Measurements from ENCODE around the gene TRIP10.

Gene TRIP10

DNA sequence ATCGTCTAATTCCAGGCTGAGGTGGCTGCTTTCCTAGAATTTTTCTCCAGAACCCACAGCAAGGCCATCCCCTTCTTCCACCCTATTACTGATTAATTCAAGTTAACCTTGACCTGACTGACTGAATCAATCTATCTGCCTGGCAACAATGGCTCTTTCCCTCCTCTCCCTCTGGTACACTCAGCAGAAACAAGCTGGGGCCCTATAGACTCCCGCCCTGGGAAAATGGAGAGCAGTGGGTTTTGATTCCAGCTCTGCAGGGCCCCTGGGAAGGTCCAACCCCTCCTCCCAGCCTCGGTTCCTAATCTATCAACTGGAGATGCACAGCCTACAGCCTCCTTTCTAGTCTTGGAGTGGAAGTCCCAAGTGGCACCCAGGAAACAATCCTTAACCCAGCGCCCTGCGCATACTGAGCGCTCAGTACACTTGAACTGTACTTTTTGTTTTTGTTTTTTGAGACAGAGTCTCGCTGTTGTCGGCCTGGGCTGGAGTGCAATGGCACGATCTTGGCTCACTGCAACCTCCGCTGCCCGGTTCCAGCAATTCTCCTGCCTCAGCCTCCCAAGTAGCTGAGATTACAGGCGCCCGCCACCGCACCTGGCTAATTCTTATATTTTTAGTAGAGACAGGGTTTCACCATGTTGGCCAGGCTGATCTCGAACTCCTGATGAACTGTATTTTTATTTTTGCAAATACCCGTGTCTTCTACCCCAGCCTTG lies 13.8 kb upstream of the TRIP10 start:
- DNase-seq (ENCODE audit: low read depth), result no peak

DNA sequence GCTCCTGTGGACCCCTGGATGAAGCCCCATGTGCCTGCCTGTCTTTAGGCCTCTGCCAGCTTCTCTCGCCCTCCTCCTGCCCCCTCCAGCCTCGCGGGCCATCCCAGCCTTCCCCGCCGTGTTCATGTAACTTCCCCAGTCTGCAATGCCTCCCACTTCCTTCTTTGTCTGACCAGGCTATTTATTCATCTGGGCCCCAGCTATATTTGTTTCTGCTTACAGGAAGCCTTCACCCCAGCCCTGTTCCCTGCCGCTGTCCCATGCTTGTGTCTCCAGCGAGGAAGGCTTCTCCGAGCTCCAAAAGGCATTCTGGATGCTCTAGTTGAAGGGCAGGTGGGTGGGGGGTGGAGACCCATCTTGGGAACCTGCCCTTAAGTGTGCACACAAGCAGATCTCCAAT lies 11.1 kb upstream of the TRIP10 start:
- no peak for DNase-seq (ENCODE audit: low read depth)

DNA sequence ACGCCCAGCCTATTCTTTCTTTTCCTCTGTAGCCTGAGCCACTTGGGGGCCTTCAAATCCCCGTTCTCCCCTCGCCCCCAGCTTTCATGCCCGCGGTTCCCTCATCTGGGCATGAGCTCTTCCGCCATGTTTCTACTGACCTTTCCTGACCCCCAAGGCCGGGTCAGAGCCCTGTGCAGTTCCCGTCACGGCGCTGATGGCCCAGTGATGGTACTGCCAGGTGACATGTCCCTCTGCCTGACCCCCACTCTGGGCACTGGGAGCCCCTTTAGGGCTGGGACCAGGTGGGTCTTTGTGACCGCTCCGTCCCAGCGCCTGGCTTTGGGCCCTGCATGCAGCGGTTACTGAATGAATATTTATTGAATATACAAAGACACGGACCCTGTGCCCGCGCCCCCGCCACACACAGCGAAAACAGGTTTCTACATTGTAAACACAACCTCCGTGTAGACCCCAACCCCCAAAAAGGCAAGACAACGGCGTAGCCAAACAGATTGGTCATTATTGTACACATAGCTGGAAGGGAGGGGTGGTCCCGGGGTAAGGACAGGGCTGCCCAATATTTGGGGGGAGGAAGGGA lies 9.8 kb upstream of the TRIP10 start:
- DNase-seq (ENCODE audit: low read depth), result no peak

DNA sequence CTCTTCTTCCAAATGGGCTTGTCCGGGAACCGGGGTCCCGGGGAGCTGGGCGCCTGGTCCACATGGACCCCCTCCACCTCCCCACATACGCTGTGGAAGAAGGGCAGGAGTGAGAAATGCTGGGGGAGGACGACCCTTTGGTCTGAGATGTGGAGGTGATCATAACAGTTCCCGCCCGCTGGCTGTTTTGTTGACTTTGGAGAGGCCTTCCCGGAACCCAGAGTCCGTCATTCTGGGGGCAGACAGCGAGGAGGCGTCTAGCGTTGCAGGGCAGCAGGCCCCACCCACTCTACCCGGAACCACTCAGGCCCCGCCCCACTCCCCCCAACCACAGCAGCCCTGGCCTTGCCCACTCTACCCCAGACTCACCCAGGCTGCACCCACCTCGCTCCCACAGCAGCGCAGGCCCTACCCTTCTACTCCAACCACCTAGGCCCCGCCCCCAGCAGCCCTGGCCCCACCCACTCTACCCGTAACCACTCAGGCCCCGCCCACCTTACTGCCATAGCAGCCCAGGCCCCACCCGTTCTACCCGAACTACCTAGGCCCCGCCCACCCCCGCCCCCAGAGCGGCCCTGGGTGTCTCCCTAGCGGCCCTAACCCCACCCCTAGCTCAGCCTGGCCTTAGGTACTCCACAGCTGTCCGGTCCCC lies 9.2 kb upstream of the TRIP10 start:
- no peak for DNase-seq (ENCODE audit: low read depth)

DNA sequence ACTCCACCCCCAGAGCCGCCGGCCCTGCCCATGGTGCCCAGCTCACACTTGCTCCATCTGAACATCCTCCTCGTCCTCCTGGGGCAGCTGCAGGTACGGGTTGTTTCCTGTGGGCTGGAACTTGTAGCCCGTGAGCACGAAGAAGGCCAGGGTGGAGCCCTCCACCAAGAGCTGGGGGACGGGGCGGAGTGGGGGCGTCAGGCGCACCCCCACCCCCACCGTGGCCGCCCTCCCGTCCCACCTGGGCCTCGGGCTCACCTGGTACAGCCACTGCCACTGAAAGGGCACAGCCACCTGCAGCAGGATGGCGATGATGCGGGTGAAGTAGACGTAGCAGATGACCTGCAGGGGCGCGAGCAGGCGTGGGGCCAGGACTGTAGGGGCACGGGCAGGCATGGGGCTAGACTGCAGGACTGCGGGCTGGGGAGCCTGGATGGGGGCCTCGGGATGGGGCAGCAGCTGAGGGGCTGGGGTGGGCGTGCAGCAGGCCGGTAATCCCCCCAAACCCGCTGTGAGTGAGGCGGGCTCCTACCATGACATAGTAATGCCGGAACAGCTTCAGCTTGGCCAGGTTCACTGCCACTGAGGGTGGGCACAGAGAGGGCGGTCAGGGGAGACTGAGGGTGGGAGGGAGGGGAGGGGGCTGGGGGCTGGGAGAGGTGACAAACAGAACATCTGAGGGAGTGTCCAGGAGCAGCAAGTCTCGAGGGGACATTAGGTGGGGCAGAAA lies 8.4 kb upstream of the TRIP10 start:
- no peak for DNase-seq (ENCODE audit: low read depth)

DNA sequence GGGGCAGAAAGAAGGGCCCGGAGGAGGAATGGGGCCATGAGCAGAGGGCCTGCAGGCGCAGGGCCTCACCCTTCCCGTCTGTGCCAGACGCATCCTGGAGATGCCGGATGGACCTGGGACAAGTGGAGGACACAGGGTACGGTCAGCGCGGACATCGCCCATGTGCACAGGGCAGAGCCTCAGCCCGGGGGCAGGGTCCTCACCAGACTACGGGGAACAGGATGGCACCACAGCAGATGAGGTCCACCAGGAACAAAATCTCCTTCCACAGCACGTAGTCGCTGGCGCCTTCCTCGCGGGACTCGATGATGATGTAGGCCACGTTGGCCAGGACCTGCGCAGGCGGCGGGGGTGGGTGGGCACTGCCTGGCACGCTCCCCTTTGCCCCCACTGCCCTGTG lies 7.7 kb upstream of the TRIP10 start:
- no peak for DNase-seq (ENCODE audit: low read depth)

DNA sequence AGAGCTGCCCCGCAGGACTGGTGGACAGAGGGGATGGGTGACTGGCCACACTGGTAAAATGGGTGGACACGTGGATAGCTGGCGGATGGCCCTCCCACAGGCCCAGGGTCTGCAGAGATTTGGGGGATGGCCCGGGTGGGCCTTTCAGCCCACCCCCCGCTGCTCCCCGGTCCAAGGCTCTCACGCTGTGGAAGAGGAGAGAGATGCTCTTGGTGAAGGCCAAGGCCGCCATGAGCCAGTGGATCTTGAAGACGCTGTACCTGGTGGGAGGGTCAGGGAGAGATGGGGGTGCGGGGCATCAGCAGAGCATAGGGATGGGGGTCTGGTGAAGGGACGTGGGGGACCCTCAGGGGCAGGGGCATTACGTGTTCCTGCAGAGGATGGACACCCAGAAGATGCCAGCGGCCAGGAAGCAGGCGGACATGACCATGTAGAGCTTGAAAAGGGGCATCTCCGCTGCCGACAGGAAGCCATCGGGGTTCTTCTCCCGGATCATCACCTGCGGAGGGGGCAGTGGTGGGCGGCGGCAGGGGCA lies 6.6 kb upstream of the TRIP10 start:
- DNase-seq (ENCODE audit: low read depth), result no peak

DNA sequence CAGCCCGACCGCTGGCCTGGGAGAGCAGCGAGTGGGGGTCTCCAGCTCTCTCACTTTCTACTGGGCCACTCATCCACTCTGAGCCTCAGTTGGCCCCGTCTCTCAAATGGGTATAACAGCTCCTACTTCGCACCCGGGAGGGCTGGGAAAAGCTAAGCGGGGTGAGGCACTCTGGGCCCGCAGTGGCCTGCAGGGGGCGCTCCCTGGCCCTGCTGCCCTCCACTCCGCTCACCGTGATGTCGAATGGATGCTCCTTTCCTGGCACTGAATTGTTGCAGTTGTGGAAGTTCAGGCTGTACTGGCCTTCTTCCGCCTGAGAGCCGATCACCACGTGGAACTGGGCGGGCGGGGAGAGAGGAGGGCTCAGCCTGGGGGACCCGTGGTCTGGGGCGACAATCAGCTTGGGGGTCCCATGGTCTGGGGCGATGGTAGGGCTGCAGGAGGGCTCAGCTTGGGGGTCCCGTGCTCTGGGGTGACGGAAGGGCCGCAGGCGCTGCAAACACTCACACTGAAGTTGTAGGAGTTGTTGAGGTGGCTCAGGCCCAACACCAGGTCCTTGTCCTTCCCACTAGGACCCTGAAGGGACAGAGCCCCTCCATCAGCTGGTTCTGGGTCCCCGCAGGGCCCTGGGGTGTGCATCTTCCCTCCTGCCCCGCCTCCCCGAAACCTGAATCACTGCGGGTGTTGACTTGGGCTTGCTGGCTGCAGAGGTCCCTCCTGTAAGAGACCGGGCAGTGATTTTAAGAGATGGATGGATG lies 6.0 kb upstream of the TRIP10 start:
- DNase-seq (ENCODE audit: low read depth), result no peak

DNA sequence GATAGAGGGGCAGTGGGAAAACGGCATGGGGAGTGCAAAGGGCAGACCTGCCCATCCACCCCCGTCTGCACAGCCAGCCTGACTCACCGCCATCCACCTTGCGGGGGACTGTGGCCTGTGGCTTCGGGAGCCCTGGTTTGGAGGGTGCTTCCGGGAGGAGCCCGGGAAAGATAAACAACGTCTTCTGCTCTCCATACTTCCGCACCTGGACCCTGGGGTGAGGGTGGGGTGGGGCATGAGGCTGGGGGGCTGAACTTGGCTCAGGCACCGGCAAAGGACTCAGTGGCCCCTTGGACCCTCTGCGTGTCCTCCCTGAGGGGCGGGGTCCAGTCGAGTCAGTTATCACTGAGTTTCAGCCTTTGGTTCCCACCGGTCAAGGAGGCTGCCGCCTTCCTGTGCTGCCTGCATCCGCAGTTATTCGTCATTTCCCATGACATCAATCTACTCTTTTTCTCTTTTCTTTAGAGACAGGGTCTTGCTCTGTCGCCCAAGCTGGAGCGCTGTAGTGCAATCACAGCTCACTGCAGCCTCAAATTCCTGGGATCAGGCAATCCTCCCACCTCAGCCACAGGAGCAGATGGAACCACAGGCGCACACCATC lies 5.3 kb upstream of the TRIP10 start:
- no peak for DNase-seq (ENCODE audit: low read depth)

DNA sequence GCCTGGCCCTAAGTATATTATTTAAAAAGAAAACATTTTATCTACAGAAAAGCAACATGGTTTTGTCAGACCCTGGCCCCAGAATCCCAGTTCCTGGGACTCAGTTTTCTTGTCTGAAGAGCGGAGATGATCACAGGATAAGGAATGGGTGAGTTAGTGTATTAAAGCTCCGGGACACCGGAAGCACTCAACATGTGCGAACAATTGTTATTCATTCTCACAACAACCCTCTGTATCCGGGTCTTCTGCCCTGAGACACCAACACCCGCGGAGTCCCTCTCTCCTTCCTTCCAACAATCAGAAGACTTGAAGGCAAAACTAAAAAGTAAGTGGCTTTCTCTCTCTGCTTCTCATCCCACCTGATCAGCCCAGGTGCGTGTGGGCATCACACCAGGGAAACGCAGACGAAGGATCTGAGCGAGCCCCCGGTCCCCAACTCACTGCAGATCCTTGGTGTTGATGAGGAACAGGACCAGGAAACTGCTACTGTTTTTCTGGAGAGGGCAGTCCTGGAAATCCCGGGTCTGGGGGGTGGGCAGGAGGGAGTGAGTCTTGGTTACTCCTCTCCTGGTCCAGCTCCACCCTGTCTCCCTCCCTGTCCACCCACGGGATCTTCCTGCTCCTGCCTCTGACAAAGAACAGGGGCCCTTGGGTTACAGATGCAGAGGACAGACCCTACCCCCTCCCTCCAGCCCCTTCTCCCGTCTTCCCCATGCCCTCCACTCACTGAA lies 4.1 kb upstream of the TRIP10 start:
- DNase-seq (ENCODE audit: low read depth), result no peak

DNA sequence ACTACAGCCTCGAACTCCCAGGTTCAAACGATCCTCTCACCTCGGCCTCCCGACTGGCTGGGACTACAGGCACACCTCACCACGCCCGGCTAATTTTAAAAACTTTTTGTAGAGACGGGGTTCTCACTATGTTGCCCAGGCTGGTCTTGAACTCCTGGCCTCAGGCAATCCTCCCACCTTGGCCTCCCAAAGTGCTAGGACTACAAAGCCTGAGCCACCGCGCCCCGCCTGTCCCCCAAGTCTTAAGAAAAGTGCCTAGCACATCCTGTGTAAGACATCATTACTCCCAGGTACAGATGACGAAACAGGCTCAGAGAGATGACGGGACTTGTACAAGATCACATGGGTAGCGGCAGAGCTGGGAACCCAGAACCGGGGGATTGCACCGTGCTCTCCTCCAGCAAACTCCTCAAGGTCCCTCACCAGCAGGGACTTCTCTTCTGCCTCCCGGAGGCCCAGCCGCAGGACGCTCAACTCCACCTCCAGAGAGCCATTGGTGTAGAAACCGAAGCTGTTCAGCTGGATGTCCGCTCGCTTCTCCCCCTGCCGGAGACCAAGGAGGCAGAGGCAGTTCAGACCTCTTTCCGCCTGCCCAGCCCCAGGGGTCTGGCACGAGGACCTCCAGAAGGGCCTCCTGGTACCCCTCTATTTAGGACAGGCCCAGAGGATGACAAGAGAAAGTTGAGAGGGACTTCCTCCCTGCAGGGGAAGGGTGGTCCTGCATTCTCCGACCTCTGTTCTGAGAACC lies 3.1 kb upstream of the TRIP10 start:
- DNase-seq (ENCODE audit: low read depth), result peak; percentile 86

DNA sequence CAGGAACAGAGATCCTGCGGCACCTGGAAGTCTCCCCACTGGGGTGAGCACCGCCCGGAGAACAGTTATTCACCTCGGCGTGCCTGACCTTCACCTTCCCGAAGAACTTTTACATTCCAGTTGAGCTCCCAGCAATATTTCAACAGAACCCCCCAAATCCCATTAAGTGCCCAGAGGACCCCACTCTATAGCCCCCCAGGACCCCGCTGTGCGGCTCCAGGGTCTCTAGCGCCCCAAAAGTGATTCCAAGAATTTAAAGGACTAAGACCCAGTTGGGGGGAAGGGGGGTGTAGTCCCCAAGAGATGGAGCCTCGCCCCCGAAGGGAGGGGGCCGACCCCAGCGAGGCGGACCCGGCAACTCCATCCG lies 2.6 kb upstream of the TRIP10 start:
- no peak for DNase-seq (ENCODE audit: low read depth)

DNA sequence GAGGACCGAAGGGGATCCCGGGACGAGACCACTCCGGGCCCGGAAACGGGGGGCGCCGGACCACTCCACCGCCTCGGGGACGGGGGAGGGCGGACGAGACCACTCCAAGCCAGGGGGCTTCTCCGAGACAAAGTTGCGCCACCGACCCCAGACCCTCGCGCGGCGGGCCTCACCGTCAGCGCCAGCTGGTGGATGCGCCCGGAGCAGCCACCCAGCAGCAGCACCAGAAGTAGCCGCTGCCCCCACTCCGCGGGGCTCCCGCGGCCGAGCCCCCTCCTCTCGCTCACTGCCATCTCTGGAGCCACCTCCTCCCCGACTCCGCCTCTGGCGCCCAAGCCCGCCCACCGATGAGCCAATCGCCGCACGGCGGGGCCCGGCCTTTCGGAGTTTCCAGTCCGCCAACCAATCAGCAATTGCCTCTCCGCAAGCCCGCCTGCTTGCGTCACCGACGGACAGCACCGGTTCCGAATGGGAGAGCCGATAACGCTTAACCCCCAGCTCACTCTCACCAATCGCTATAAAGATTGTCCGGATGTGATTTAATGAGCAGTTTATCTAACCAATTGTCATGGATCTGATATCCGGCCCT lies 2.1 kb upstream of the TRIP10 start, which contains the start of gene GPR108:
Gene GPR108, minus strand, starts transcription at position 297 of the 589 bp plus-strand sequence. Its CDS starts 4 bp downstream, at position 293.
- peak; percentile 100 for DNase-seq (ENCODE audit: low read depth)

DNA sequence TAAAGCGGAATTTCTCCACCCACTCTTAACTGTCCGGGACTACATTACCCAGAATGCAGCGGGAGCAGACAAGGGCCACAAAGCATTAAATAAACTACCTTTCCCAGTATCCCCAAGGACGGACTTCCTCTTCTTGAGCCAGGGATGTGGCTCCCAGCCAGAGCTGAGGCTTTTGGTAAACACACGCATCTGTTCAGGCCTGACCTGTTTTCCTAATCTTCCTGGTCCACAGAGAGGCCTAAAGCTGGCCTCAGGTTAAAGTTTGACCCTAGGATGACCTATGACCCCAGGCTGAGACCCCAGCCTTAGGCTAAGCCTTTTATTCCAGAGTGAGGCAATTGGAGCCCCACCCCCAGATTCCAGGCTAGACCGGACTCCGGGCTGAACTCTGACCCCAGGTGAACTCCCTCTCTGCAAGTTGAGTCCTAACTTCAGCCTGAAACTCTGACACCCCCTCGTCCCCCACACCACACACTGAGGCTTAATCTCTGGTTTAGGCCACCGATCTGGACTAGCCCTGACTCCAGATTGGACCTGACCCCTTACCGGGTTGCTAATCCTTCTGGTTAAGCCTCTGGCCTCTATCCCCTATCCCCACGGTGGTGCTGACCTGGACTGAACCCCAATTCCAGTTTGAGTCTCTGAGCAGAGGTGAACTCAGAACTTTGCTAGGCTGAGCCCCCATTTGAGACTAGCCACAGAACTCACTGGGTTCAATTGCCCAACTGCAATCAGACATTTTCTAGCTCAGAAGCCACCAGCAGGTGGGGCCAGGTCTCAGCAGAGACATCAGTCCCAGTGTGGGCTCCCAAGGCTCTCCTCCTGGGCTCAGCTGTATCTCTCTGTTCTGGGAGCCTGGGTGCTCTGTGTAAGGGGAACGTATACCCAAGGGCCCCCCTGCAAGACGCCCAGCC lies 1.4 kb upstream of the TRIP10 start:
- DNase-seq (ENCODE audit: low read depth), result peak; percentile 74

DNA sequence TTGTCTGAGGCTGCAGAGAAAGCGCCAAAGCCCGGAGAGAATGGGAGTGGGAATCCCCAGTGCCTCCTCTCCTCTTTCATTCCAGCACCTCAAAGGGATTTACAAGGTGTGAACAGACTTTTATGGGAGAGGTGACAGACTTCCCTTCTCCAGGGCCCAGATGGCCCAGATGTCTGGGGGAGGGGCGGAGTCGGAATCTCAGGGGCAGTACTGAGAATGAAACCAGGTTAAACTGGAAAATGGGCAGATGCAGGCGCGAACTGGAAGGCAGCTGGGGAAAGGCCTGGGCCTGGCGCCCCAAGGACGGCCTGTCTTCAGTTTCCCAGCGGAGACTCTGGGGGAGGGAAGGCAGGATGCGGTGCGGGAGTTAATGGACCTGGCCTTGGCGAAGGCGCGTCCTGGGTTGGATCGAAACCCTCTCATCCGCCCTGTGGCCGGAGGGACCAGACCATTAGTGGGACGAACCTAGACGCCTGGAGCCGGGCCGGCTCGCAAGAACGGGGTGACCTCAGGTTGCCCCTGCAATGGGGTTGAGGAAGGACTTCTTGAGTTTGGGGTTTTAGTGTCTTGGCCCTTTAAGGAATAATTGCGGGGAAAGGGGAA lies 592 bp upstream of the TRIP10 start:
- DNase-seq (ENCODE audit: low read depth), result no peak

DNA sequence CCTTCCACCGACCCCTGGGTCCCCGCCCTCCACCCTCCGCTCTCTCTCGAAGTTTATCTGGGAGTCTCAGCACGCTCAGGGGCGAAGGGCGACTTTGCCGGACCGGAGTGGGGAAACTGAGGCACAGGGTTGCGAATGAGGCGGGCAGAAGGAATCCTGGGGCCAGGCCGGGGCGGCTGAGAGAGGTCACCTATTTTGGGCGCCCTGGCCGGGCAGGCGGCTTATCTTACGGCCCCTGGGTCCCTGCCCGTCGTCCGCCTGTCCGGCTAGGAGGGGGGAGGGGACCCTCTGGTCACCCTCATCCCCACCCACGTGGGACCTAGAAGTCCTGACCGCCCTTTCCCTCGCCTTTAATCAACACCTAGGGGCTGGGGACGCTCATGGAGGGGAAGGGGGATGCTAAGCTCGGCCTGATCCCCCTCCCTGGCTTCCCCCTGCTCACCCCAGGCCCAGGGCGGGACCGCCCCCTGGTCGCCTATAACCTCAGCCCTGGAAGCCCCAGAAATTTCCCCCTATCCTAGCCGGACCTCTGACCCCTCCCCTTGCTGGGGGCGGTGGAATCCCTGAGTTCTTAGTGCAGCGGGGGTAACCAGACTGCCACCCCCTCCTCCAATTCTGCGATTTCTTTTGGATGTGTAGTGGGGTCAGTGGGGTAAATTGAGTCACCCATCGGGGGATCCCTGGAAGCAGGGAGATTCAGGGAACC lies 556 bp downstream of the TRIP10 start:
- no peak for DNase-seq (ENCODE audit: low read depth)

DNA sequence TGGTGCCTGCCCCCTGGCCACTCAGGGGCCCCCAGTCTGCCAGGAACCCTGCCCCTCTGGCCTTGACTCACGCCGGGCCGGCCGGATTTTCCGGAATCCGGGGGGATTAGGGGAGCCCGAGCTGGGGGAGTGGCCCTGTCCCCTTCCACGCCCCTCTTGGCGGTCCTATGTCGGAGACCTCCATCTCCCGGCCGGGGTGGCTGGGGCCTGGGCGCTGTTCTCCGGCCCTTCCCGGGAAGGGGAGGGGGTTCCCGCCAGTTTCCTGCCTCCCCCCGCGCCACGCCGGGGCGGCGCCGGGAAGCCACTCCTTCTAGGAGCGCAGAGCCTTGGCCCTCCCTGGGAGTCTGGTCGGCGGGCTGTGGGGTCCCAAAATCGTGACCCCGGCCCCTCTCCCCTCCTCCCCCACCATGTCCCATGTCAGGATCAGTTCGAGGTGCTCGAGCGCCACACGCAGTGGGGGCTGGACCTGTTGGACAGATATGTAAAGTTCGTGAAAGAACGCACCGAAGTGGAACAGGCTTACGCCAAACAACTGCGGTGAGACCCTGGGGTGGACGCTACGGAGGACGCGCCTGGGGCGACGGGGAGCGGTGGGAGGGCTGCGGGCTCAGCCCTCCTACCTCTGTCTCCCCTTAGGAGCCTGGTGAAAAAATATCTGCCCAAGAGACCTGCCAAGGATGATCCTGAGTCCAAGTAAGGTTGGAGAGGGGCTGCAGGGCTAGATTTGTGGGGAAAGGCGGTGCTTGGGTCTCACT lies 1.3 kb downstream of the TRIP10 start:
- no peak for DNase-seq (ENCODE audit: low read depth)

Data from fibroblast of gingiva (primary cell).